GM12801 (cell line): ENCODE measurements around the gene KHDRBS1.

ENCODE experiments used
- CTCF ChIP-seq: IDR thresholded peaks from one replicate; pipeline ENCODE4 v1.5.1; 2011; ENCODE audit warnings: control low read depth; ENCODE audit not compliant: insufficient read length; ENCODE audit errors: extremely low read depth

The KHDRBS1 gene

DNA sequence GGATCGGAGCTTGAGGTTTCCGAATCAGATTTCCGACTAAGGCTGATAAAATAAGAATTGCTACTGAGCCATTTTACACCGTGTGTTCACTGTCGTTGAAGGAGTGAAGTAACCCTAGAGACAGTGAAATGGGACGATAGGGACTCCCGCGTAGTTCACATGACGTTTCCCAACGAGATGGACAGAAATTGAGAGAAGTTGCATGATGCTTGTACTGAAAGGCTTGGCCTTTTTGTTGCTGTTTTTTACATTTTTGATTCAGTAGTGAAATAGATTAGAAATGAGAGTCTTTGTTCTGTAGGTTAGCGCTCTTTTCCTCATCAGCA lies 1.2 kb downstream of the KHDRBS1 start:
- no peak for TF ChIP-seq CTCF

- TF ChIP-seq CTCF, result no peak
These were observed 6.7 kb downstream of the KHDRBS1 start for GRCh38 chr1:32020339-32020738.

DNA sequence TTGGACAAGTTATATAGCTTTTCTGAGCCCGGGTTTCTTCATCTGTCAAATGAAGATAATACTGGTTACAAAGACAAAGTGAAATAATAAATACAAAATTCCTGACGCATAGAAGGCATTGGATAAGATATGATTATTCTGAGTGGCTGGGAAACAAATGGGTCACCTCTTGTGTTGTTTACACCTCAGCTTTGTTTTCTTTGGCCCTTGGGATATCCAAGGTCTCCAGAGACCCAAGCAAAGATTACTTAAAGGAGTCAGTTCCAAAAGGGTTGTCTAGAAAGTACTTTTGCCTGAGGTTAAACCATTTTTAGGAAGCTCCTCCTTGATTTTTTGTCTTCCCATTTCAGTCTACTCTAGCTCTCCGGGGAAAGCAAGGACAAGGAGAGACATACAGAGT lies 9.7 kb downstream of the KHDRBS1 start:
- no peak for TF ChIP-seq CTCF

GRCh38 chr1:32025515-32025914 lies 11.8 kb downstream of the KHDRBS1 start:
- no peak for TF ChIP-seq CTCF

DNA sequence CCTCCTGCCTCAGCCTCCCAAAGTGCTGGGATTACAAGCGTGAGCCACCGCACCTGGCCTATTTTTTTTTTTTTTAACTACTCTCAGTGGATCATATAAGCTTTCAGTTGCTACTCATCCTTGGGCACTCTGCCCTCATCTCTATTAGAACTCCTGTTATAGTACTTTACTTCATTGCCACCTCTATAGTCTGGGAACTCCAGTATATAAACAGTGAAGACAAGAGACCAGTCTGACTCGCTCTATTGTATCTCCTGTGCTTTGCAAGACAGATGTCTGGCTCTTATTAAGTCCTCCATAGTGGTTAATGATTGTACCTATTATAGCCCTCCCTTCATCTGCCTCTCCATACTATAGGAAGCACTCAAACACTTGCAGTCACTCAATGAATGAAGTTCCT lies 15.1 kb downstream of the KHDRBS1 start:
- TF ChIP-seq CTCF, result no peak

GRCh38 chr1:32031578-32032274 lies 18.1 kb downstream of the KHDRBS1 start:
- TF ChIP-seq CTCF, result no peak

DNA sequence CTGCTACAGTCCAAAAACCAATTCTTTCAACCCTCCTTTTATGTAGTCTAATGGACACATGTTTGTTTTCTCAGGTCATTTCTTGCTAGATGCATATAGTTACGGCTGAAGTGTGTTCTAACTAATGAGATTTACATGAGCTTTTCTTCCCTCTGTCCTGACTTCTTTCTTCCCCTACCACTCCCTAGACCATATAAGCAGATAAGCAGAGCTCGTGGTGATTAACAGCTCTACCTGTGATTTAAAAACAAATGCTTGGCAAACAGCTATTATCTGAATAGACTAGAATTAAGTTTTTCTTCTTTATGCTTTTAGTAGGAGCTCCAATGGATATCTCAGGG lies 18.6 kb downstream of the KHDRBS1 start:
- no peak for TF ChIP-seq CTCF

- TF ChIP-seq CTCF, result no peak
These were observed 21.5 kb downstream of the KHDRBS1 start for GRCh38 chr1:32035119-32035518.
